Measurements from ENCODE around the gene RCN2.

Gene RCN2

GRCh38 chr15:76987276-76987675, 55.7 kb downstream of the RCN2 start:
- no peak for TF ChIP-seq CTCF (IDR thresholded peaks at IDR 0.05; ENCODE audit: control insufficient read depth, insufficient read depth, low read depth, low read length, missing control alignments)
- H3K4me3 ChIP-seq (ENCODE audit: control insufficient read depth, low read depth, low read length) = no peak overlapping the region
- DNase-seq (ENCODE audit: low read depth) = no peak

GRCh38 chr15:76987896-76988860, 56.6 kb downstream of the RCN2 start:
- no peak overlapping the region for H3K4me3 ChIP-seq (ENCODE audit: control insufficient read depth, low read depth, low read length)
- DNase-seq (ENCODE audit: low read depth) = no peak
- TF ChIP-seq CTCF (IDR thresholded peaks at IDR 0.05; ENCODE audit: control insufficient read depth, insufficient read depth, low read depth, low read length, missing control alignments) = no peak

- no peak overlapping the region for H3K4me3 ChIP-seq (ENCODE audit: control insufficient read depth, low read depth, low read length)
- TF ChIP-seq CTCF (IDR thresholded peaks at IDR 0.05; ENCODE audit: control insufficient read depth, insufficient read depth, low read depth, low read length, missing control alignments) = no peak
- DNase-seq (ENCODE audit: low read depth) = no peak
Observed at GRCh38 chr15:76988867-76989780, 57.6 kb downstream of the RCN2 start.

GRCh38 chr15:76991048-76991447, 59.5 kb downstream of the RCN2 start:
- H3K4me3 ChIP-seq (ENCODE audit: control insufficient read depth, low read depth, low read length) = no peak overlapping the region
- no peak for TF ChIP-seq CTCF (IDR thresholded peaks at IDR 0.05; ENCODE audit: control insufficient read depth, insufficient read depth, low read depth, low read length, missing control alignments)
- no peak for DNase-seq (ENCODE audit: low read depth)

- H3K4me3 ChIP-seq (ENCODE audit: control insufficient read depth, low read depth, low read length) = no peak overlapping the region
- no peak for DNase-seq (ENCODE audit: low read depth)
- no peak for TF ChIP-seq CTCF (IDR thresholded peaks at IDR 0.05; ENCODE audit: control insufficient read depth, insufficient read depth, low read depth, low read length, missing control alignments)
Observed at GRCh38 chr15:76991741-76992645, 60.4 kb downstream of the RCN2 start.
